K562 (cell line): ENCODE data around the gene WARS2. TPM values are rescaled to one million over a fixed set of nuclear protein-coding genes. Genes with fewer than 3 reads are reported as not detected.

ENCODE experiments used
- ARID1B ChIP-seq: fragments of 450-650 bp; IDR thresholded peaks from 2 replicates; pipeline ENCODE4 v1.6.1; 2016; ENCODE audit warnings: antibody characterized with exemption, mild to moderate bottlenecking, inconsistent platforms
- CHAMP1 ChIP-seq: fragments of 450-650 bp; IDR thresholded peaks from 2 replicates; pipeline ENCODE4 v1.6.1; 2016; ENCODE audit warnings: mild to moderate bottlenecking
- FOXJ3 ChIP-seq: sonication (generic); formaldehyde crosslinking; IDR thresholded peaks from 2 replicates; pipeline ENCODE4 v1.4.0; 2020; ENCODE audit warnings: mild to moderate bottlenecking, missing genetic modification reagents
- PRDM10 ChIP-seq: fragments of 450-650 bp; IDR thresholded peaks from 2 replicates; pipeline ENCODE4 v1.6.1; 2018; ENCODE audit not compliant: partially characterized antibody
- polyA plus RNA-seq, 8 experiments: library from polyadenylated mRNA; depleted of rRNA in 4 of 8; stranded (reverse) in 5 of 8; unstranded in 3 of 8; fragments of >200 nt; fragmentation: Nextera tagmentation in 2 of 8; fragmentation: Illumina TruSeq in 1 of 8; extraction: Ambion mirVana in 2 of 8; extraction: Trizol in 1 of 8; gene quantifications; 2 replicates each; pipeline versions ENCODE4 v1.2.1 to v1.2.3, GENCODE V29; 2011 to 2014; ENCODE audit warnings: inconsistent platforms in 1 of 8, missing spikeins in 1 of 8
- total RNA-seq, 7 experiments: library from RNA; depleted of rRNA in 6 of 7; stranded (reverse); fragments of >200 nt in 6 of 7; fragmentation: Illumina TruSeq in 2 of 7; extraction: Trizol in 2 of 7; gene quantifications; 2 replicates each; pipeline versions ENCODE4 v1.2.1 to v1.2.3, GENCODE V29; 2011 to 2021; ENCODE audit warnings: low replicate concordance in 1 of 7

WARS2 gene
- total and polyA plus RNA-seq, 9 of the 15 experiments (the other 6 are each of a cell fraction or from before 2014, with no cell fraction given), result 5.7 to 18.0 (median 16.9) TPM

GRCh38 chr1:119141020-119141424 lies 569 bp upstream of the WARS2 start (continued):
- TF ChIP-seq PRDM10 (peak; percentile 27), CHAMP1 (peak; percentile 72; the same call in 1 of the 2 replicates), FOXJ3 (CRISPR knock-in tag) (no peak), ARID1B (0 out of 2 replicates have a peak, but pooled peaks have one; percentile 27)
